Measurements from ENCODE around the gene CFAP77. TPM values are rescaled to one million over a fixed set of nuclear protein-coding genes. Genes with fewer than 3 reads are reported as not detected.
A peak's percentile ranks its signal among the peaks of the same experiment; 100 is the strongest.

Gene CFAP77
- total RNA-seq, 1 donor from 2014 or later = not detected

GRCh38 chr9:132406554-132407122 lies 3.4 kb upstream of the CFAP77 start, which contains the start of gene TTF1:
Gene TTF1, minus strand, starts transcription at chr9:132406840. Its CDS starts 4,019 bp downstream, at chr9:132402821.
- peak within 1 kb of the TSS; percentile 66 to 82 (median 70) for H3K9ac ChIP-seq (ENCODE audit: low read depth in 1 of 3, low read length in 3 of 3)
- H3K9me3 ChIP-seq (ENCODE audit: control insufficient read depth in 3 of 3, low read length in 3 of 3) = no peaks in the 10 kb centered on the region
- H3K4me3 ChIP-seq (ENCODE audit: low read length in 3 of 3) = peak within 1 kb of the TSS; percentile 91 to 95 (median 93)
- H3K27ac ChIP-seq (ENCODE audit: low read depth, low read length) = no peak within 1 kb of the TSS
- H3K27me3 ChIP-seq (ENCODE audit: control insufficient read depth in 3 of 3, insufficient read depth in 3 of 3, low read length in 3 of 3) = peaks cover 23 to 26% (median 25%) of the 10 kb centered on the region in 3 donors
- peaks cover 0 to 4% (median 3%) of the 10 kb centered on the region in 3 donors for H3K36me3 ChIP-seq (ENCODE audit: control insufficient read depth in 3 of 3, insufficient read depth in 3 of 3, low read length in 3 of 3)
- H3K4me1 ChIP-seq (ENCODE audit: control insufficient read depth in 3 of 3, insufficient read depth in 3 of 3, low read length in 3 of 3) = peaks cover 23 to 36% (median 24%) of the 10 kb centered on the region in 3 donors

GRCh38 chr9:132407196-132407595 lies 2.8 kb upstream of the CFAP77 start:
- peak overlapping the region; percentile 91 to 95 (median 93) for H3K4me3 ChIP-seq (ENCODE audit: low read length in 3 of 3)

GRCh38 chr9:132408521-132408920 lies 1.5 kb upstream of the CFAP77 start:
- no peak overlapping the region for H3K9ac ChIP-seq (ENCODE audit: low read depth in 1 of 3, low read length in 3 of 3)
- H3K27ac ChIP-seq (ENCODE audit: low read depth, low read length) = no peak overlapping the region
- no peak overlapping the region for H3K4me3 ChIP-seq (ENCODE audit: low read length in 3 of 3)
- no peaks in the 10 kb centered on the region for H3K9me3 ChIP-seq (ENCODE audit: control insufficient read depth in 3 of 3, low read length in 3 of 3)
- peaks cover 36 to 42% (median 38%) of the 10 kb centered on the region in 3 donors for H3K27me3 ChIP-seq (ENCODE audit: control insufficient read depth in 3 of 3, insufficient read depth in 3 of 3, low read length in 3 of 3)
- no peaks in the 10 kb centered on the region for H3K36me3 ChIP-seq (ENCODE audit: control insufficient read depth in 3 of 3, insufficient read depth in 3 of 3, low read length in 3 of 3)
- H3K4me1 ChIP-seq (ENCODE audit: control insufficient read depth in 3 of 3, insufficient read depth in 3 of 3, low read length in 3 of 3) = peaks cover 23 to 36% (median 24%) of the 10 kb centered on the region in 3 donors

More at GRCh38 chr9:132407196-132407595, 2.8 kb upstream of the CFAP77 start:
- Histone ChIP-seq H3K36me3 (ENCODE audit: control insufficient read depth in 3 of 3, insufficient read depth in 3 of 3, low read length in 3 of 3) (peaks cover 0 to 3% (median 3%) of the 10 kb centered on the region in 3 donors), H3K27ac (ENCODE audit: low read depth, low read length) (no peak overlapping the region), H3K27me3 (ENCODE audit: control insufficient read depth in 3 of 3, insufficient read depth in 3 of 3, low read length in 3 of 3) (peaks cover 28 to 31% (median 31%) of the 10 kb centered on the region in 3 donors), H3K9ac (ENCODE audit: low read depth in 1 of 3, low read length in 3 of 3) (peak overlapping the region in 1 of 3 donors; percentile 82), H3K4me1 (ENCODE audit: control insufficient read depth in 3 of 3, insufficient read depth in 3 of 3, low read length in 3 of 3) (peaks cover 23 to 36% (median 24%) of the 10 kb centered on the region in 3 donors), H3K9me3 (ENCODE audit: control insufficient read depth in 3 of 3, low read length in 3 of 3) (no peaks in the 10 kb centered on the region)

- H3K27me3 ChIP-seq (ENCODE audit: control insufficient read depth in 3 of 3, insufficient read depth in 3 of 3, low read length in 3 of 3) = peaks cover 57 to 63% (median 59%) of the 10 kb centered on the region in 3 donors
Measured at GRCh38 chr9:132410642-132411041, 631 bp downstream of the CFAP77 start.

GRCh38 chr9:132411091-132411508 lies 1.1 kb downstream of the CFAP77 start:
- Histone ChIP-seq H3K4me3 (ENCODE audit: low read length in 3 of 3) (peak overlapping the region in 1 of 3 donors; percentile 29), H3K9ac (ENCODE audit: low read depth in 1 of 3, low read length in 3 of 3) (peak overlapping the region in 1 of 3 donors; percentile 33), H3K9me3 (ENCODE audit: control insufficient read depth in 3 of 3, low read length in 3 of 3) (no peaks in the 10 kb centered on the region), H3K27ac (ENCODE audit: low read depth, low read length) (no peak overlapping the region), H3K4me1 (ENCODE audit: control insufficient read depth in 3 of 3, insufficient read depth in 3 of 3, low read length in 3 of 3) (peaks cover 14 to 27% (median 17%) of the 10 kb centered on the region in 3 donors), H3K36me3 (ENCODE audit: control insufficient read depth in 3 of 3, insufficient read depth in 3 of 3, low read length in 3 of 3) (no peaks in the 10 kb centered on the region), H3K27me3 (ENCODE audit: control insufficient read depth in 3 of 3, insufficient read depth in 3 of 3, low read length in 3 of 3) (peaks cover 60 to 63% (median 63%) of the 10 kb centered on the region in 3 donors)

More at GRCh38 chr9:132410642-132411041, 631 bp downstream of the CFAP77 start:
- Histone ChIP-seq H3K4me3 (ENCODE audit: low read length in 3 of 3) (peak overlapping the region in 1 of 3 donors; percentile 29), H3K9ac (ENCODE audit: low read depth in 1 of 3, low read length in 3 of 3) (peak overlapping the region in 1 of 3 donors; percentile 25), H3K4me1 (ENCODE audit: control insufficient read depth in 3 of 3, insufficient read depth in 3 of 3, low read length in 3 of 3) (peaks cover 18 to 31% (median 21%) of the 10 kb centered on the region in 3 donors), H3K9me3 (ENCODE audit: control insufficient read depth in 3 of 3, low read length in 3 of 3) (no peaks in the 10 kb centered on the region), H3K36me3 (ENCODE audit: control insufficient read depth in 3 of 3, insufficient read depth in 3 of 3, low read length in 3 of 3) (no peaks in the 10 kb centered on the region), H3K27ac (ENCODE audit: low read depth, low read length) (no peak overlapping the region)

- Histone ChIP-seq H3K9me3 (ENCODE audit: control insufficient read depth in 3 of 3, low read length in 3 of 3) (no peaks in the 10 kb centered on the region), H3K27ac (ENCODE audit: low read depth, low read length) (no peak overlapping the region), H3K4me3 (ENCODE audit: low read length in 3 of 3) (no peak overlapping the region), H3K9ac (ENCODE audit: low read depth in 1 of 3, low read length in 3 of 3) (no peak overlapping the region), H3K27me3 (ENCODE audit: control insufficient read depth in 3 of 3, insufficient read depth in 3 of 3, low read length in 3 of 3) (peaks cover 62 to 63% (median 63%) of the 10 kb centered on the region in 3 donors), H3K4me1 (ENCODE audit: control insufficient read depth in 3 of 3, insufficient read depth in 3 of 3, low read length in 3 of 3) (peaks cover 10 to 21% (median 14%) of the 10 kb centered on the region in 3 donors), H3K36me3 (ENCODE audit: control insufficient read depth in 3 of 3, insufficient read depth in 3 of 3, low read length in 3 of 3) (no peaks in the 10 kb centered on the region)
Measured at GRCh38 chr9:132412089-132412488, 2.1 kb downstream of the CFAP77 start.

- Histone ChIP-seq H3K36me3 (ENCODE audit: control insufficient read depth in 3 of 3, insufficient read depth in 3 of 3, low read length in 3 of 3) (no peaks in the 10 kb centered on the region), H3K9me3 (ENCODE audit: control insufficient read depth in 3 of 3, low read length in 3 of 3) (no peaks in the 10 kb centered on the region), H3K27me3 (ENCODE audit: control insufficient read depth in 3 of 3, insufficient read depth in 3 of 3, low read length in 3 of 3) (peaks cover 78 to 81% (median 79%) of the 10 kb centered on the region in 3 donors), H3K4me1 (ENCODE audit: control insufficient read depth in 3 of 3, insufficient read depth in 3 of 3, low read length in 3 of 3) (peaks cover 8 to 18% (median 11%) of the 10 kb centered on the region in 3 donors), H3K4me3 (ENCODE audit: low read length in 3 of 3) (no peak overlapping the region), H3K27ac (ENCODE audit: low read depth, low read length) (no peak overlapping the region), H3K9ac (ENCODE audit: low read depth in 1 of 3, low read length in 3 of 3) (no peak overlapping the region)
Measured at GRCh38 chr9:132413926-132414325, 3.9 kb downstream of the CFAP77 start.

- H3K36me3 ChIP-seq (ENCODE audit: control insufficient read depth in 3 of 3, insufficient read depth in 3 of 3, low read length in 3 of 3) = no peaks in the 10 kb centered on the region
- H3K9me3 ChIP-seq (ENCODE audit: control insufficient read depth in 3 of 3, low read length in 3 of 3) = no peaks in the 10 kb centered on the region
- H3K4me3 ChIP-seq (ENCODE audit: low read length in 3 of 3) = no peak overlapping the region
- H3K27me3 ChIP-seq (ENCODE audit: control insufficient read depth in 3 of 3, insufficient read depth in 3 of 3, low read length in 3 of 3) = peaks cover 76 to 82% (median 79%) of the 10 kb centered on the region in 3 donors
- peaks cover 8 to 18% (median 11%) of the 10 kb centered on the region in 3 donors for H3K4me1 ChIP-seq (ENCODE audit: control insufficient read depth in 3 of 3, insufficient read depth in 3 of 3, low read length in 3 of 3)
- H3K27ac ChIP-seq (ENCODE audit: low read depth, low read length) = no peak overlapping the region
- H3K9ac ChIP-seq (ENCODE audit: low read depth in 1 of 3, low read length in 3 of 3) = no peak overlapping the region
Measured at GRCh38 chr9:132414731-132415130, 4.7 kb downstream of the CFAP77 start.

- peaks cover 73 to 79% (median 78%) of the 10 kb centered on the region in 3 donors for H3K27me3 ChIP-seq (ENCODE audit: control insufficient read depth in 3 of 3, insufficient read depth in 3 of 3, low read length in 3 of 3)
Measured at GRCh38 chr9:132415181-132415580, 5.2 kb downstream of the CFAP77 start.

GRCh38 chr9:132418726-132419363 lies 8.8 kb downstream of the CFAP77 start:
- no peaks in the 10 kb centered on the region for H3K4me1 ChIP-seq (ENCODE audit: control insufficient read depth in 3 of 3, insufficient read depth in 3 of 3, low read length in 3 of 3)
- no peak overlapping the region for H3K9ac ChIP-seq (ENCODE audit: low read depth in 1 of 3, low read length in 3 of 3)
- H3K27ac ChIP-seq (ENCODE audit: low read depth, low read length) = no peak overlapping the region
- no peak overlapping the region for H3K4me3 ChIP-seq (ENCODE audit: low read length in 3 of 3)
- no peaks in the 10 kb centered on the region for H3K9me3 ChIP-seq (ENCODE audit: control insufficient read depth in 3 of 3, low read length in 3 of 3)
- H3K36me3 ChIP-seq (ENCODE audit: control insufficient read depth in 3 of 3, insufficient read depth in 3 of 3, low read length in 3 of 3) = no peaks in the 10 kb centered on the region
- peaks cover 58 to 66% (median 64%) of the 10 kb centered on the region in 3 donors for H3K27me3 ChIP-seq (ENCODE audit: control insufficient read depth in 3 of 3, insufficient read depth in 3 of 3, low read length in 3 of 3)

More at GRCh38 chr9:132415181-132415580, 5.2 kb downstream of the CFAP77 start:
- Histone ChIP-seq H3K4me3 (ENCODE audit: low read length in 3 of 3) (no peak overlapping the region), H3K36me3 (ENCODE audit: control insufficient read depth in 3 of 3, insufficient read depth in 3 of 3, low read length in 3 of 3) (no peaks in the 10 kb centered on the region), H3K9ac (ENCODE audit: low read depth in 1 of 3, low read length in 3 of 3) (no peak overlapping the region), H3K4me1 (ENCODE audit: control insufficient read depth in 3 of 3, insufficient read depth in 3 of 3, low read length in 3 of 3) (peaks cover 8 to 14% (median 9%) of the 10 kb centered on the region in 3 donors), H3K27ac (ENCODE audit: low read depth, low read length) (no peak overlapping the region), H3K9me3 (ENCODE audit: control insufficient read depth in 3 of 3, low read length in 3 of 3) (no peaks in the 10 kb centered on the region)

Measured in skeletal muscle tissue (tissue), 4 donors.